Naive thymus-derived CD8-positive, alpha-beta T cell (primary cell): Measurements from ENCODE around the gene CLDN10. TPM values are rescaled to one million over a fixed set of nuclear protein-coding genes. Genes with fewer than 3 reads are reported as not detected.

Source experiments
- ATAC-seq, 2 donors: fragments of 150-1000 bp; cut with Tn5 transposase in 1 of 2; sonication (Bioruptor Pico), chemical (Tn5 transposase) in 1 of 2; 1 replicate in 1 of 2; 2 replicates in 1 of 2; pipeline ENCODE4 v1.10.0; 2021; ENCODE audit warnings: mild to moderate bottlenecking in 2 of 2, moderate library complexity in 2 of 2
- POLR2A ChIA-PET: fragments of 350-600 bp; sonication (Branson Sonifier 250); formaldehyde crosslinking; loops from one replicate; lab custom pipeline; 2021; ENCODE audit warnings: antibody characterized with exemption; lab: Charles Lee
- DNase-seq, 10 donors: peaks; one replicate each; pipeline versions ENCODE4 v3.0.0 to v3.0.0-alpha.2; 2020 to 2022
- H3K27ac Mint-ChIP-seq, 10 donors: one replicate each; pipeline ENCODE4 v1.8.0; 2020 to 2022; ENCODE audit warnings: mild to moderate bottlenecking in 10 of 10, mixed read lengths in 10 of 10, moderate library complexity in 4 of 10, inconsistent platforms in 1 of 10
- H3K27me3 Mint-ChIP-seq, 5 donors: one replicate each; pipeline ENCODE4 v1.8.0; 2021 to 2022; ENCODE audit warnings: mixed read lengths in 5 of 5
- H3K36me3 Mint-ChIP-seq, 3 donors: one replicate each; pipeline ENCODE4 v1.8.0; 2020 to 2022; ENCODE audit warnings: mixed read lengths in 3 of 3, mild to moderate bottlenecking in 2 of 3, inconsistent platforms in 1 of 3
- H3K4me1 Mint-ChIP-seq, 4 donors: one replicate each; pipeline ENCODE4 v1.8.0; 2021 to 2022; ENCODE audit warnings: mixed read lengths in 4 of 4
- H3K4me3 Mint-ChIP-seq, 10 donors: one replicate each; pipeline ENCODE4 v1.8.0; 2020 to 2022; ENCODE audit warnings: mild to moderate bottlenecking in 10 of 10, mixed read lengths in 10 of 10, moderate library complexity in 6 of 10, inconsistent platforms in 1 of 10
- H3K9me3 Mint-ChIP-seq, 9 donors: one replicate each; pipeline ENCODE4 v1.8.0; 2020 to 2022; ENCODE audit warnings: mixed read lengths in 9 of 9, mild to moderate bottlenecking in 3 of 9, inconsistent platforms in 1 of 9, moderate library complexity in 1 of 9
- polyA plus RNA-seq, 3 donors: library from polyadenylated mRNA; unstranded; fragments of 300-500 nt; fragmentation: Illumina TruSeq; gene quantifications; one replicate each; pipeline ENCODE4 v1.2.3, GENCODE V29; 2021
- total RNA-seq, 8 experiments: library from RNA in 2 of 8; stranded (reverse) in 2 of 8; gene quantifications; one replicate each; pipeline ENCODE4 v1.2.3 and lab custom pipeline; 2021 to 2026

The CLDN10 gene
- total and polyA plus RNA-seq, 5 experiments from 2014 or later = not detected

- DNase-seq = no peak
- H3K4me1 Mint-ChIP-seq = no peaks in the 10 kb centered on the region
- H3K27ac Mint-ChIP-seq = no peak overlapping the region
- POLR2A ChIA-PET = no interaction called here
- H3K27me3 Mint-ChIP-seq = peaks cover 8 to 34% (median 14%) of the 10 kb centered on the region in 5 donors
- ATAC-seq = no peak
- H3K9me3 Mint-ChIP-seq = peaks cover 0 to 5% (median 2%) of the 10 kb centered on the region in 9 donors
- H3K4me3 Mint-ChIP-seq = no peak overlapping the region
- H3K36me3 Mint-ChIP-seq = no peaks in the 10 kb centered on the region
Observed at GRCh38 chr13:95516492-95516891, 36.0 kb upstream of the CLDN10 start.

GRCh38 chr13:95523598-95523997 lies 28.9 kb upstream of the CLDN10 start:
- Mint-ChIP-seq H3K9me3 (peaks cover 5 to 12% (median 8%) of the 10 kb centered on the region in 9 donors), H3K4me3 (no peak overlapping the region), H3K36me3 (peaks cover 0 to 5% (median 0%) of the 10 kb centered on the region in 3 donors), H3K27me3 (peaks cover 8 to 26% (median 9%) of the 10 kb centered on the region in 5 donors), H3K27ac (no peak overlapping the region), H3K4me1 (no peaks in the 10 kb centered on the region)
- ATAC-seq (no peak), DNase-seq (no peak)
- POLR2A ChIA-PET = no interaction called here

GRCh38 chr13:95524264-95524901 lies 28.1 kb upstream of the CLDN10 start:
- peaks cover 9 to 26% (median 10%) of the 10 kb centered on the region in 5 donors for H3K27me3 Mint-ChIP-seq
- H3K4me3 Mint-ChIP-seq = no peak overlapping the region
- peaks cover 0 to 5% (median 0%) of the 10 kb centered on the region in 3 donors for H3K36me3 Mint-ChIP-seq
- no peak overlapping the region for H3K27ac Mint-ChIP-seq
- ATAC-seq = no peak
- H3K9me3 Mint-ChIP-seq = peaks cover 5 to 12% (median 8%) of the 10 kb centered on the region in 9 donors
- H3K4me1 Mint-ChIP-seq = no peaks in the 10 kb centered on the region
- DNase-seq = no peak
- POLR2A ChIA-PET = interaction anchor here (0.6 kb wide), 1 partner anchor 1500 kb away, joined by 3 read pairs; no protein-coding TSS in a partner anchor

- H3K36me3 Mint-ChIP-seq = peaks cover 0 to 5% (median 0%) of the 10 kb centered on the region in 3 donors
- H3K4me1 Mint-ChIP-seq = no peaks in the 10 kb centered on the region
- POLR2A ChIA-PET = no interaction called here
- H3K27ac Mint-ChIP-seq = no peak overlapping the region
- peaks cover 0 to 8% (median 2%) of the 10 kb centered on the region in 9 donors for H3K9me3 Mint-ChIP-seq
- no peak for DNase-seq
- no peak for ATAC-seq
- no peak overlapping the region for H3K4me3 Mint-ChIP-seq
- H3K27me3 Mint-ChIP-seq = peaks cover 9 to 31% (median 11%) of the 10 kb centered on the region in 5 donors
Observed at GRCh38 chr13:95527955-95528354, 24.6 kb upstream of the CLDN10 start.

- POLR2A ChIA-PET = no interaction called here
- Mint-ChIP-seq H3K4me1 (no peaks in the 10 kb centered on the region), H3K36me3 (peaks cover 0 to 5% (median 0%) of the 10 kb centered on the region in 3 donors), H3K4me3 (no peak overlapping the region), H3K9me3 (peaks cover 0 to 8% (median 2%) of the 10 kb centered on the region in 9 donors), H3K27me3 (peaks cover 17 to 32% (median 21%) of the 10 kb centered on the region in 5 donors), H3K27ac (no peak overlapping the region)
- DNase-seq (no peak), ATAC-seq (no peak)
Observed at GRCh38 chr13:95530178-95530577, 22.3 kb upstream of the CLDN10 start.

- no peak for ATAC-seq
- DNase-seq = no peak
- Mint-ChIP-seq H3K4me3 (no peak overlapping the region), H3K36me3 (no peaks in the 10 kb centered on the region), H3K9me3 (peaks cover 0 to under 1% (median 0%) of the 10 kb centered on the region in 9 donors), H3K4me1 (peaks cover 0 to 2% (median 0%) of the 10 kb centered on the region in 4 donors), H3K27me3 (peaks cover 17 to 23% (median 18%) of the 10 kb centered on the region in 5 donors), H3K27ac (no peak overlapping the region)
- POLR2A ChIA-PET = no interaction called here
Observed at GRCh38 chr13:95533545-95534160, 18.9 kb upstream of the CLDN10 start.

GRCh38 chr13:95535243-95535642 lies 17.3 kb upstream of the CLDN10 start:
- ATAC-seq = no peak

GRCh38 chr13:95536632-95537241 lies 15.8 kb upstream of the CLDN10 start:
- Mint-ChIP-seq H3K36me3 (no peaks in the 10 kb centered on the region), H3K27me3 (peaks cover 15 to 26% (median 18%) of the 10 kb centered on the region in 5 donors), H3K4me3 (no peak overlapping the region), H3K27ac (no peak overlapping the region), H3K9me3 (no peaks in the 10 kb centered on the region), H3K4me1 (peaks cover 0 to 2% (median 0%) of the 10 kb centered on the region in 4 donors)
- POLR2A ChIA-PET = no interaction called here
- DNase-seq (peak in 1 of 10 donors; percentile 2), ATAC-seq (no peak)

More at GRCh38 chr13:95535243-95535642, 17.3 kb upstream of the CLDN10 start:
- Mint-ChIP-seq H3K27me3 (peaks cover 14 to 24% (median 17%) of the 10 kb centered on the region in 5 donors), H3K36me3 (no peaks in the 10 kb centered on the region), H3K4me3 (no peak overlapping the region), H3K9me3 (no peaks in the 10 kb centered on the region), H3K4me1 (peaks cover 0 to 2% (median 0%) of the 10 kb centered on the region in 4 donors), H3K27ac (no peak overlapping the region)
- POLR2A ChIA-PET = no interaction called here
- DNase-seq = no peak

- no peak for ATAC-seq
- Mint-ChIP-seq H3K27me3 (peaks cover 1 to 13% (median 9%) of the 10 kb centered on the region in 5 donors), H3K9me3 (no peaks in the 10 kb centered on the region), H3K27ac (no peak overlapping the region), H3K4me3 (no peak overlapping the region), H3K4me1 (peaks cover 0 to 2% (median 0%) of the 10 kb centered on the region in 4 donors), H3K36me3 (no peaks in the 10 kb centered on the region)
- DNase-seq = no peak
- POLR2A ChIA-PET = no interaction called here
Observed at GRCh38 chr13:95540888-95541287, 11.6 kb upstream of the CLDN10 start.

- Mint-ChIP-seq H3K27ac (no peak overlapping the region), H3K36me3 (no peaks in the 10 kb centered on the region), H3K27me3 (peaks cover 0 to 13% (median 9%) of the 10 kb centered on the region in 5 donors)
Observed at GRCh38 chr13:95541308-95541707, 11.2 kb upstream of the CLDN10 start.

GRCh38 chr13:95541911-95542474 lies 10.5 kb upstream of the CLDN10 start:
- H3K4me3 Mint-ChIP-seq = no peak overlapping the region
- H3K27ac Mint-ChIP-seq = no peak overlapping the region
- no peaks in the 10 kb centered on the region for H3K4me1 Mint-ChIP-seq
- POLR2A ChIA-PET = no interaction called here
- no peaks in the 10 kb centered on the region for H3K9me3 Mint-ChIP-seq
- H3K27me3 Mint-ChIP-seq = peaks cover 3 to 12% (median 7%) of the 10 kb centered on the region in 5 donors
- ATAC-seq (no peak), DNase-seq (no peak)
- no peaks in the 10 kb centered on the region for H3K36me3 Mint-ChIP-seq

More at GRCh38 chr13:95541308-95541707, 11.2 kb upstream of the CLDN10 start:
- no peak overlapping the region for H3K4me3 Mint-ChIP-seq
- no peak for ATAC-seq
- H3K9me3 Mint-ChIP-seq = no peaks in the 10 kb centered on the region
- DNase-seq = no peak
- POLR2A ChIA-PET = no interaction called here
- peaks cover 0 to 2% (median 0%) of the 10 kb centered on the region in 4 donors for H3K4me1 Mint-ChIP-seq

- no peaks in the 10 kb centered on the region for H3K36me3 Mint-ChIP-seq
Observed at GRCh38 chr13:95544293-95544692, 8.2 kb upstream of the CLDN10 start.

More at GRCh38 chr13:95544293-95544692, 8.2 kb upstream of the CLDN10 start:
- H3K9me3 Mint-ChIP-seq = no peaks in the 10 kb centered on the region
- POLR2A ChIA-PET = no interaction called here
- H3K27ac Mint-ChIP-seq = no peak overlapping the region
- no peaks in the 10 kb centered on the region for H3K4me1 Mint-ChIP-seq
- ATAC-seq (no peak), DNase-seq (no peak)
- peaks cover 13 to 16% (median 14%) of the 10 kb centered on the region in 5 donors for H3K27me3 Mint-ChIP-seq
- H3K4me3 Mint-ChIP-seq = no peak overlapping the region
